Progenitor cell of endocrine pancreas (in vitro differentiated cells): ENCODE data around the gene ELAVL4. TPM values are rescaled to one million over a fixed set of nuclear protein-coding genes. Genes with fewer than 3 reads are reported as not detected.

Source experiments
- DNase-seq: peaks from one replicate; pipeline ENCODE4 v3.0.0; 2021; ENCODE audit warnings: low spot score; ENCODE audit not compliant: unreplicated experiment
- H3K27ac Mint-ChIP-seq: 2 replicates; pipeline ENCODE4 v1.8.0; 2021; ENCODE audit warnings: mild to moderate bottlenecking, moderate library complexity, mixed read lengths
- H3K27me3 Mint-ChIP-seq: 2 replicates; pipeline ENCODE4 v1.8.0; 2021; ENCODE audit warnings: mixed read lengths
- H3K36me3 Mint-ChIP-seq: 2 replicates; pipeline ENCODE4 v1.8.0; 2022; ENCODE audit warnings: mixed read lengths; ENCODE audit not compliant: insufficient read depth
- H3K4me1 Mint-ChIP-seq: 2 replicates; pipeline ENCODE4 v1.8.0; 2021; ENCODE audit warnings: low read depth, mixed read lengths
- H3K4me3 Mint-ChIP-seq: 2 replicates; pipeline ENCODE4 v1.8.0; 2021; ENCODE audit warnings: low read depth, mild to moderate bottlenecking, moderate library complexity, mixed read lengths
- H3K9me3 Mint-ChIP-seq: 2 replicates; pipeline ENCODE4 v1.8.0; 2021; ENCODE audit warnings: low read depth, mixed read lengths
- total RNA-seq: library from RNA; stranded (reverse); gene quantifications from 2 replicates; pipeline ENCODE4 v1.2.1, GENCODE V29; 2021
- TF ChIP-seq, protein P1 (sequence below): fragments of 200-600 bp; sonication (generic); IDR thresholded peaks from one replicate; pipeline ENCODE4 v1.5.0; 2021; ENCODE audit warnings: antibody characterized with exemption, mild to moderate bottlenecking; ENCODE audit not compliant: unreplicated experiment

ELAVL4 gene
- total RNA-seq, 1 donor from 2014 or later = 3.6 TPM

DNA sequence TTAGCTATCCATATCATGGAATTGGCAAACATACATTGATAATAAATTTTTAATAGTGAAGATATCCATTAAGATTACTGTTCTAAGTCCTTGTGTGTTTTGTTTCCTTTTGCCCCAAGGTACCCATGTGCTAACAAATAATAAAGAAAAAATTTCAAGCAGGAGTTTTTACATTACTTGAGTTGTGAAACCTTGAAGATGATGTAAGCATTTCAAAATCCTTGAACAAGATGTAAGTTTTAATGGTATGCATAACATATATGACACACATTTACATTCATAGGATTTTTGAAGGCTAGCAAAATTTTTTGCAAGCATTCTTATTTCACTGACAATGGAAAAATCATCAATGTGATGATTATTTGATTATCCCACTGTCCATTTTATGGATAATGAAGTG is 10.9 kb upstream of the ELAVL4 start:
- no peaks in the 10 kb centered on the region for H3K36me3 Mint-ChIP-seq
- H3K4me1 Mint-ChIP-seq = no peaks in the 10 kb centered on the region
- DNase-seq = no peak
- H3K27ac Mint-ChIP-seq = no peak overlapping the region
- H3K9me3 Mint-ChIP-seq = peaks cover 2% of the 10 kb centered on the region
- TF ChIP-seq, protein P1, sequence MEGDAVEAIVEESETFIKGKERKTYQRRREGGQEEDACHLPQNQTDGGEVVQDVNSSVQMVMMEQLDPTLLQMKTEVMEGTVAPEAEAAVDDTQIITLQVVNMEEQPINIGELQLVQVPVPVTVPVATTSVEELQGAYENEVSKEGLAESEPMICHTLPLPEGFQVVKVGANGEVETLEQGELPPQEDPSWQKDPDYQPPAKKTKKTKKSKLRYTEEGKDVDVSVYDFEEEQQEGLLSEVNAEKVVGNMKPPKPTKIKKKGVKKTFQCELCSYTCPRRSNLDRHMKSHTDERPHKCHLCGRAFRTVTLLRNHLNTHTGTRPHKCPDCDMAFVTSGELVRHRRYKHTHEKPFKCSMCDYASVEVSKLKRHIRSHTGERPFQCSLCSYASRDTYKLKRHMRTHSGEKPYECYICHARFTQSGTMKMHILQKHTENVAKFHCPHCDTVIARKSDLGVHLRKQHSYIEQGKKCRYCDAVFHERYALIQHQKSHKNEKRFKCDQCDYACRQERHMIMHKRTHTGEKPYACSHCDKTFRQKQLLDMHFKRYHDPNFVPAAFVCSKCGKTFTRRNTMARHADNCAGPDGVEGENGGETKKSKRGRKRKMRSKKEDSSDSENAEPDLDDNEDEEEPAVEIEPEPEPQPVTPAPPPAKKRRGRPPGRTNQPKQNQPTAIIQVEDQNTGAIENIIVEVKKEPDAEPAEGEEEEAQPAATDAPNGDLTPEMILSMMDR = no peak
- H3K4me3 Mint-ChIP-seq = no peak overlapping the region
- no peaks in the 10 kb centered on the region for H3K27me3 Mint-ChIP-seq

DNA sequence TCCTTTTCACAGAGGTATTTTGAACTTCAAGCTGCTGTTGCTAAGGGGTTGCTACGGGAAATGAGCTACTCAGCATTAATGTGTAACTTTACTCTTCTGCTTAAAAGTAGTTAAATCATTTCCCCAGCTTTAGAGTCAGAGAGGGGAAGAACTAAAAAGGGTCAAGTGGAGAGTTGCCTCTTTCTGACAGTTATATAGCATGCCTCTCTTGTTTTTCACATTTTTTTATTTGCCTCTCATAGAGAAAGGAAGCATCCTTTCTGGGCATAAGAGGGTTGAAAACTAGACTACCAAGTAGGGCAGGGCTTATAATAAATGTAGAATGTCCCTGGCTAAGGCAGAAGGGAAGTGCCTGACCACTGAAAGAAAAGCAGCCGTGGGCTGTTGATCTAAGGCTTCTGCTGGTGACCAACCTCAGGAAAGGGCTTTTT is 10.1 kb upstream of the ELAVL4 start:
- no peak for DNase-seq
- Mint-ChIP-seq H3K27me3 (no peaks in the 10 kb centered on the region), H3K27ac (no peak overlapping the region), H3K36me3 (no peaks in the 10 kb centered on the region), H3K4me3 (no peak overlapping the region), H3K4me1 (no peaks in the 10 kb centered on the region), H3K9me3 (no peaks in the 10 kb centered on the region)
- TF ChIP-seq, protein P1 = no peak

DNA sequence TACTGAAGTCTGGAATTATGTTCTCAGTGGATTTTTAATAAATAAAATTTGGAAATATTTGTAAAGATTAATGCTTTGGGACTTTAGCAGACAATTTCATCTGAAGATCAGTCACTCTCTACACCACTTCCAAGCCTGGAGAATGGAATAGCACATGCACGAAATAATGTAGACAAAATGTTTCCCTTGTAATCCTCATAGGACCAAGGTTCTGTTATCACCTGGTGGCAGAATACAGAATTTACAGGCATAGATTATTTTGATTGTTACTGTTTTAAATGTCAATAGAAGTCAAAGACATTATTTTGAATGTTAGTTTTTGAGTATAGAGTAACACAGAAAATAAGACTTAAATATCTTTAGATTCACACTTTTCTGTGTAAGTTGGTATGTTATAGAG is 9.1 kb upstream of the ELAVL4 start:
- no peak overlapping the region for H3K27ac Mint-ChIP-seq
- no peaks in the 10 kb centered on the region for H3K36me3 Mint-ChIP-seq
- no peak overlapping the region for H3K4me3 Mint-ChIP-seq
- H3K4me1 Mint-ChIP-seq = no peaks in the 10 kb centered on the region
- H3K27me3 Mint-ChIP-seq = no peaks in the 10 kb centered on the region
- H3K9me3 Mint-ChIP-seq = no peaks in the 10 kb centered on the region
- DNase-seq = no peak
- TF ChIP-seq, protein P1 = peak; percentile 12

DNA sequence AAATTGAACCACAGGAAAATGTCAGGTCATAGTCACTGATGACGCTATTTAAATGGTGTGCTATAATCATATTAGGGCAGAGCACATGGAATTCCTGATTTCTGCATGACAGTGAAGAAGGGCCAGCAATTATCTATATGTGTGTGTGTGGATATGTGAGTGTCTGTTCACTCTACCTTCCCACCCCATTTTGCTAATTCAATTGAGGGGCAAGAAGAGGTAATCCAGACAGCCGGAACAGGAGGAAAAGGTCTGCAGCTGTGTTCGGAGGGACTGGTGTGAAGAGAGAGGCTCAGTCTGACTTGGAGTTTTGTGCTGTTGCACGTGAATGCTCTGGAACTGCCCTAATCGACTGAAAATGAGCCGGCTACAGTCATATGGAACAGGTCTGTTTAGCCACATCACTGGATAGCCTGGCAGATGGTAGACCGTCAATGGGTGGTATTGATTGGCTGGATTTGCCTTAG is 5.1 kb upstream of the ELAVL4 start:
- Mint-ChIP-seq H3K27me3 (no peaks in the 10 kb centered on the region), H3K4me3 (no peak overlapping the region), H3K9me3 (no peaks in the 10 kb centered on the region), H3K4me1 (peaks cover 15% of the 10 kb centered on the region), H3K27ac (no peak overlapping the region), H3K36me3 (no peaks in the 10 kb centered on the region)
- DNase-seq = no peak
- TF ChIP-seq, protein P1 = no peak

DNA sequence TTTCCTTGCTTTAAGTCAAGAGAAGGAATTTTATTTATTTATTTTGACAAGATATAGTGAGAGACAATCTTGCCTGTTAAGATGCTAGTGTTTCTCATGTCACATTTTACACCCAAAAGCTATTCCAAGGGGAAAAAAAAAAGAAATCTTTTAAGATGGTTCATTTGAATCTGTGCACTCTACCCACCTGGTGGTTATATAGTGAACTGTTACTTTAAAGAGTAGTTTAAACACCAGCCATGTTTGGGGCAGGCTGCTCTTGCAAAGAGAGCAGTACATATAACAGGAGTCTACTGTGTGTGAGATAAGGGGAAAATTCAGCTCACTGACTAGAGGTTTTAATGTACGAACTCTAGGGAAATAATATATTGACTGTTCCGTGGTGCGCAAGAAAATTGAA is 3.3 kb upstream of the ELAVL4 start:
- Mint-ChIP-seq H3K27ac (no peak overlapping the region), H3K9me3 (no peaks in the 10 kb centered on the region)

More for the DNA sequence above, 3.3 kb upstream of the ELAVL4 start:
- TF ChIP-seq, protein P1 = peak; percentile 39
- Mint-ChIP-seq H3K27me3 (no peaks in the 10 kb centered on the region), H3K4me1 (peaks cover 30% of the 10 kb centered on the region), H3K36me3 (no peaks in the 10 kb centered on the region), H3K4me3 (no peak overlapping the region)
- no peak for DNase-seq
